ENCODE results near the gene APOA1.

The APOA1 gene

GRCh38 chr11:116786966-116787365, 50.5 kb downstream of the APOA1 start:
- no peak for DNase-seq

DNA sequence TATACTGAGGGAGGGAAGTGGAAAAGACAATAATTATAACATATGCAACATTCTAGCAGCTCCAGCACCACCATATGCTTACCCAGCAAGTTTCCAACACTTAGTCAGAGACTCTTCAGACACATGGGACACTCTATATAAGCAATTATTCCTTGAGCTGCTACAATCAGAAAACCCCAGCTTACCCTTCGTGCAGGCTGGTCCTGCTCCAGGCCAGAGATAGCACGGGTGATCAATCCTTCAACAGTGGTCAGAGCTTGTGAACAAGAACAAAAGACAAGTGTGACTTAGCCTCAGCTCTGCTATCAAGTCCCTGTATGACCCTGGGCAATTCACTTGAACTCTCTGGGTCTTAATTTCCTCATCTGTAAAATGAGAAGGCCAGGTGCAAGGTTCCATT, 51.1 kb downstream of the APOA1 start:
- no peak for DNase-seq

Measured in GDM1 (cell line).